Measurements from ENCODE around the gene TRAM2. TPM values are rescaled to one million over a fixed set of nuclear protein-coding genes. Genes with fewer than 3 reads are reported as not detected.

TRAM2 gene
- total and polyA plus RNA-seq, 2 of the 4 experiments (the other 2 are of a cell fraction) = 77.2 to 95.7 TPM

DNA sequence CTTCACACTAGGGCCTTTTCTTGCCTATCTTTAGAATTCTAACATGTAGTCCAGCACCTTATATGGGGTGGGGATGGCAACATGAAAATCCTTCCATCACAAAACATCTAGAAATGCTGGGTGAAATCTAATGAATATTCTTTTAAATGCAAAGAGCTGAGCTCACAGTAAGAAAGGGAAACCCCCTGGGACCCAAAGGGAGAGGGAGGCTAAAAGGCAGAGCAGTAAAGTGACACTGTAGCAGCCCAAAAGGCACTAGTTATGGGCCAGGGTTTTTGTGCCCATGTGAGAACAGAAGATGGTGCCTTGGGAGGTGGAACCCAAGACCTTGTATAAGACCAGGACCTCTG, 66.7 kb downstream of the TRAM2 start:
- Histone ChIP-seq H3K9ac (ENCODE audit: low read depth, low read length) (no peak overlapping the region), H2BK5ac (ENCODE audit: low read depth, low read length, poor library complexity, severe bottlenecking) (peak overlapping the region; percentile 41), H4K20me1 (ENCODE audit: insufficient read depth, low read length) (no peaks in the 10 kb centered on the region), H3K4me2 (ENCODE audit: low read depth, low read length) (no peak overlapping the region), H3K18ac (ENCODE audit: low read depth, low read length) (peak overlapping the region; percentile 38; the same call in 1 of the 2 replicates), H2AK9ac (replicated peaks; ENCODE audit: low read depth, low read length, poor library complexity) (no peak overlapping the region), H3K9me1 (ENCODE audit: insufficient read depth, low read length) (peaks cover 42% of the 10 kb centered on the region), H3K4me3 (ENCODE audit: insufficient read depth, low read depth, low read length) (no peak overlapping the region), H2BK15ac (ENCODE audit: low read depth, low read length) (peak overlapping the region; percentile 57; the same call in 2 of the 3 replicates), H3K36me3 (ENCODE audit: control insufficient read depth, insufficient read depth, low read length) (peaks cover 69% of the 10 kb centered on the region), H3K79me1 (ENCODE audit: low read depth in 1 of 2, low read length in 2 of 2) (peaks cover 52 to 83% of the 10 kb centered on the region in 2 experiments), H4K8ac (ENCODE audit: low read depth in 2 of 2, low read length in 2 of 2) (peak overlapping the region in 1 of 2 experiments; percentile 34; a peak in 2 of 4 replicates), H2AK5ac (ENCODE audit: low read depth, low read length) (peak overlapping the region; percentile 76; the same call in 1 of the 2 replicates), H3K14ac (replicated peaks; ENCODE audit: low read depth, low read length) (peak overlapping the region; percentile 70), H3K27ac (ENCODE audit: insufficient read depth, low read length) (peak overlapping the region; percentile 33), H3K4me1 (ENCODE audit: control insufficient read depth, insufficient read depth, low read length) (peaks cover 42% of the 10 kb centered on the region), H3K4ac (ENCODE audit: low read depth, low read length) (peak overlapping the region; percentile 74), H2BK120ac (ENCODE audit: low read depth, low read length) (peak overlapping the region; percentile 20; the same call in 1 of the 2 replicates), H4K91ac (ENCODE audit: insufficient read depth, low read depth, low read length) (peak overlapping the region; percentile 69; the same call in 1 of the 2 replicates), H3K56ac (ENCODE audit: extremely low read depth, insufficient read depth, low read length) (no peak overlapping the region), H4K5ac (ENCODE audit: low read depth, low read length) (peak overlapping the region; percentile 27; the same call in 1 of the 2 replicates), H2BK20ac (ENCODE audit: low read depth, low read length) (0 out of 2 replicates have a peak overlapping the region, but pooled peaks have one; percentile 5), H2AFZ (replicated peaks; ENCODE audit: low read length, poor library complexity) (no peak overlapping the region), H3K9me3 (ENCODE audit: control insufficient read depth, insufficient read depth, low read length) (no peaks in the 10 kb centered on the region), H3K27me3 (ENCODE audit: control insufficient read depth, insufficient read depth, low read length) (no peaks in the 10 kb centered on the region), H3K23ac (ENCODE audit: low read depth, low read length) (peak overlapping the region; percentile 75)
- POLR2A ChIA-PET (ENCODE audit: unreplicated experiment) = no interaction called here
- no peak for TF ChIP-seq ELK1 (IDR thresholded peaks at IDR 0.05; ENCODE audit: borderline replicate concordance, low read depth, low read length)
- no peak for TF ChIP-seq BHLHE40 (IDR thresholded peaks at IDR 0.05; ENCODE audit: low read depth, low read length)
- no peak for TF ChIP-seq FOS (IDR thresholded peaks at IDR 0.05; ENCODE audit: low read depth, low read length)
- no peak for TF ChIP-seq CTCF (conservative IDR thresholded peaks at IDR 0.05; ENCODE audit: low read depth, low read length)
- TF ChIP-seq, protein P1, sequence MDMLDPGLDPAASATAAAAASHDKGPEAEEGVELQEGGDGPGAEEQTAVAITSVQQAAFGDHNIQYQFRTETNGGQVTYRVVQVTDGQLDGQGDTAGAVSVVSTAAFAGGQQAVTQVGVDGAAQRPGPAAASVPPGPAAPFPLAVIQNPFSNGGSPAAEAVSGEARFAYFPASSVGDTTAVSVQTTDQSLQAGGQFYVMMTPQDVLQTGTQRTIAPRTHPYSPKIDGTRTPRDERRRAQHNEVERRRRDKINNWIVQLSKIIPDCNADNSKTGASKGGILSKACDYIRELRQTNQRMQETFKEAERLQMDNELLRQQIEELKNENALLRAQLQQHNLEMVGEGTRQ (IDR thresholded peaks at IDR 0.05; ENCODE audit: low read depth, low read length) = no peak
- ATAC-seq (ENCODE audit: low read depth) (no peak), DNase-seq (no peak)
- CTCF ChIA-PET = interaction anchor here (1.1 kb wide), 1 partner anchor 11 kb away, joined by 3 read pairs; no protein-coding TSS in a partner anchor
- dilution Hi-C loops (cut with HindIII; ENCODE audit: low sequenced_read_pairs, unreplicated experiment) = no loop called here
- intact Hi-C loops (cut with micrococcal nuclease) = loop anchor here (5.0 kb wide), 1 partner anchor 152 kb away; no protein-coding TSS in a partner anchor
- BruUV-seq (replicated peaks) = no TSS peak
- in situ Hi-C loops (cut with MboI; ENCODE audit: low sequenced_read_pairs) = loop anchor here (10.0 kb wide), 1 partner anchor 135 kb away; no protein-coding TSS in a partner anchor

Measured in IMR-90 (cell line).